ENCODE data around the gene RCL1. TPM values are rescaled to one million over a fixed set of nuclear protein-coding genes. Genes with fewer than 3 reads are reported as not detected.
A peak's percentile ranks its signal among the peaks of the same experiment; 100 is the strongest.

Gene RCL1
- total and polyA plus RNA-seq, 8 donors: 11.2 to 22.6 (median 18.2) TPM

DNA sequence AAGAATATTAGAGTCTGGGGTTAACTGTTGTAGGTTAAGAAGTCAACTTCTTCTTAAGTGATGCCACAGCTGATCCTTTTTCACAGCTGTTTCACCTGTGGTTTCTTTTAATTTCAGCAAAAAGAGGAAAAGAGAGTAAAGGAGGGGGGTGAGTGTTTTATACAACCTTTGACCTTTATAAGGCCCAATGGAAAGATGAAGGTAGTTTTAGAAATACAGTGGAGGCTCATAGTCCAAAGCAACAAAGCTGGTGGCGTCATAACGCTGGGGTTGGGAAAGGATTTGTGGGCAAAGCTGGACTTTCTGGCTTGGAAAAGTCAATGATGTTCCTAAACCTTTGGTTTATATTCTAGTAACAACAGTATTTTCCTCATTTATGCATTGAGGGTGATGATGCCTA is 49.5 kb downstream of the RCL1 start:
- H3K9me3 ChIP-seq: no peaks in the 10 kb centered on the region
- no peak for DNase-seq
- TF ChIP-seq, protein P1, sequence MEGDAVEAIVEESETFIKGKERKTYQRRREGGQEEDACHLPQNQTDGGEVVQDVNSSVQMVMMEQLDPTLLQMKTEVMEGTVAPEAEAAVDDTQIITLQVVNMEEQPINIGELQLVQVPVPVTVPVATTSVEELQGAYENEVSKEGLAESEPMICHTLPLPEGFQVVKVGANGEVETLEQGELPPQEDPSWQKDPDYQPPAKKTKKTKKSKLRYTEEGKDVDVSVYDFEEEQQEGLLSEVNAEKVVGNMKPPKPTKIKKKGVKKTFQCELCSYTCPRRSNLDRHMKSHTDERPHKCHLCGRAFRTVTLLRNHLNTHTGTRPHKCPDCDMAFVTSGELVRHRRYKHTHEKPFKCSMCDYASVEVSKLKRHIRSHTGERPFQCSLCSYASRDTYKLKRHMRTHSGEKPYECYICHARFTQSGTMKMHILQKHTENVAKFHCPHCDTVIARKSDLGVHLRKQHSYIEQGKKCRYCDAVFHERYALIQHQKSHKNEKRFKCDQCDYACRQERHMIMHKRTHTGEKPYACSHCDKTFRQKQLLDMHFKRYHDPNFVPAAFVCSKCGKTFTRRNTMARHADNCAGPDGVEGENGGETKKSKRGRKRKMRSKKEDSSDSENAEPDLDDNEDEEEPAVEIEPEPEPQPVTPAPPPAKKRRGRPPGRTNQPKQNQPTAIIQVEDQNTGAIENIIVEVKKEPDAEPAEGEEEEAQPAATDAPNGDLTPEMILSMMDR (IDR thresholded peaks at IDR 0.05): no peak
- no peaks in the 10 kb centered on the region for H3K4me1 ChIP-seq
- ATAC-seq: no peak
- no peak overlapping the region for H3K4me3 ChIP-seq
- peaks cover 0 to 44% of the 10 kb centered on the region in 2 donors for H3K36me3 ChIP-seq
- H3K27ac ChIP-seq: no peak overlapping the region
- no peaks in the 10 kb centered on the region for H3K27me3 ChIP-seq
- intact Hi-C loops (cut with DNase I): no loop called here

DNA sequence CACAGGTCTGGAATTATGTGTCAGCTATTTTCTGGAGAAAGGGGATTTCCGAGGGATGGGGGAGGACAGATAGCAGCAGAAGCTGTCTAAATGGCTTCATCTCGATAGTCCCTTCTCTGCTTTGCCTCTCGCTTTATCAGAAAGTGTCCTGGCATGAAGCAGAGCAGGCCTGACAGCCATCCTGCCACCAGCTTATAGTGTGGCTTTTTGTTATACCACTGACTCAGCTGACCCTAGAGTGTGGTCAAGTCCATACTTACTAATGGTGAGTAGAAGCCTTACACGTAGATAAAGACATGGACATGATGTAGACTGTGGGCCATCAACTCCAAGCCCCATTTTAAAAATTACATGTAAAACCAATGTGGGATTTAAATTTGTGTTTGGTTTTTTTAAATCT is 50.0 kb downstream of the RCL1 start:
- intact Hi-C loops (cut with DNase I): no loop called here

GRCh38 chr9:4844056-4844838 is 51.5 kb downstream of the RCL1 start:
- Histone ChIP-seq H3K4me3 (no peak overlapping the region), H3K27me3 (no peaks in the 10 kb centered on the region), H3K9me3 (no peaks in the 10 kb centered on the region), H3K4me1 (no peaks in the 10 kb centered on the region), H3K36me3 (peaks cover 0 to 53% of the 10 kb centered on the region in 2 donors), H3K27ac (peak overlapping the region in 1 of 2 donors; percentile 57)
- DNase-seq: no peak
- ATAC-seq: no peak
- TF ChIP-seq, protein P1 (IDR thresholded peaks at IDR 0.05): no peak
- intact Hi-C loops (cut with DNase I): no loop called here

More for the DNA sequence above, 50.0 kb downstream of the RCL1 start:
- Histone ChIP-seq H3K4me3 (no peak overlapping the region), H3K4me1 (no peaks in the 10 kb centered on the region), H3K36me3 (peaks cover 0 to 49% of the 10 kb centered on the region in 2 donors), H3K27ac (no peak overlapping the region), H3K27me3 (no peaks in the 10 kb centered on the region), H3K9me3 (no peaks in the 10 kb centered on the region)
- TF ChIP-seq, protein P1 (IDR thresholded peaks at IDR 0.05): no peak
- DNase-seq (no peak), ATAC-seq (no peak)

DNA sequence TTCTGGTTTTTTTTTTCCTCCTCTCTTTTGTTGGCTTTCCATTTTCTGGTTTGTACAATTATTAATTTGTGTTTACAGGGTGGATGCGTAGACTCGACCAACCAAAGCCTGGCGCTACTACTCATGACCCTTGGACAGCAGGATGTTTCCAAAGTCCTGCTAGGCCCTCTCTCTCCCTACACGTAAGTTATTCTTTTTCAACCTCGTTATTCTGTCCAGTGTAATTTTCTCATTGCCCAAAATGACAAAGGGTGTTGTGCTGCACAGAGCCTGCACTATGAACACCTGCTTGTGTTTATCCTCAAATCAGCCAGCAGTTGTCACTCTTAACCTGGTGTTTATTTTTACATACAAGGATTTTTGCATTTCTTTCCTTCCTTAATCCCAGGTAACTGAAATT is 56.6 kb downstream of the RCL1 start:
- Histone ChIP-seq H3K36me3 (peaks cover 0 to 68% of the 10 kb centered on the region in 2 donors), H3K9me3 (no peaks in the 10 kb centered on the region), H3K27me3 (no peaks in the 10 kb centered on the region), H3K4me1 (peaks cover 0 to 12% of the 10 kb centered on the region in 2 donors), H3K27ac (no peak overlapping the region), H3K4me3 (no peak overlapping the region)
- TF ChIP-seq, protein P1 (IDR thresholded peaks at IDR 0.05): no peak
- DNase-seq (no peak), ATAC-seq (no peak)
- intact Hi-C loops (cut with DNase I): no loop called here

DNA sequence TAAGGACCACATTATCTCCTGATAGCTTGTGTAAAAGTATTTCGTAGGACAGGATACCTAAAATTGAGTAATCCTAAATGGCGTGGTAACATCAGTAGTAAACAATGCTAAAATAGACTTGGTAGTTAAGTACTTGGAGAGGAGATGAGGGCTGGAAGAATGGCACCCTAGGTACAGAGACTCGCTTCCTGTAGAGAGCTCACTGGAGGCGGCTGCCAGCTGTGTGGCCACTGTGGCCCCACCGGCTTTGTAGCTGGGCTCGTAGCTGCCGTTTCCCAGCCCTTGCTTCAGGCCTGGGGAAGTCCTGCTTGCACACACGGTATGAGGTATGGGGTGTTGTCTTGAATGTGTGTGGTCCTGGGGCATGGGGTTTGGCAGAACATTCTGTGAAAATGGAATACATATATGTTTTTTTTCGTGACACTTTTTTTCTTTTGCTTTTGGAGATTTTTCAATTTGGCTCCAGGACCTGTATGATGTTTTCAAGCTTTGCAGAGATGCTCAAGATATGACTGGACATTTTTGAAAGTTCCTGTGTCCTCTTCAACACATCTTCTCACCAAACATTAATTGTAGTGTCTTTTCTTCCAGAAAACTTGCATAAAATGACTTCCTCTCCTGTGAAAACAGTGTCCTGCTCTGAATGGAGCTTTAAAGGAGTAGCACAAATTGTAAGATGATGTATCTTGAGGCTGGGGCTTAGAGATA is 58.0 kb downstream of the RCL1 start:
- TF ChIP-seq, protein P1 (IDR thresholded peaks at IDR 0.05): no peak
- ATAC-seq (no peak), DNase-seq (peak in 1 of 4 donors; percentile 85)
- intact Hi-C loops (cut with DNase I): no loop called here
- no peaks in the 10 kb centered on the region for H3K9me3 ChIP-seq
- H3K4me1 ChIP-seq: peaks cover 3 to 12% of the 10 kb centered on the region in 2 donors
- H3K27ac ChIP-seq: peak overlapping the region in 1 of 2 donors; percentile 66
- peaks cover 0 to 56% of the 10 kb centered on the region in 2 donors for H3K36me3 ChIP-seq
- no peaks in the 10 kb centered on the region for H3K27me3 ChIP-seq
- no peak overlapping the region for H3K4me3 ChIP-seq
